ENCODE results near the gene CDH4.

GRCh38 chr20:61732511-61733210 is 480.6 kb downstream of the CDH4 start:
- TF ChIP-seq EZH2phosphoT487 (IDR thresholded peaks at IDR 0.05; ENCODE audit: borderline replicate concordance, low read depth, low read length) (no peak), CTCF (conservative IDR thresholded peaks at IDR 0.05; ENCODE audit: low read length) (no peak)

Data from OCI-LY7 (cell line).